Activated naive CD8-positive, alpha-beta T cell treated with anti-CD3 and anti-CD28 coated beads, Interleukin-2, amount 50 U/mL, for 16 hours (primary cell): ENCODE data around the gene THADA.
"Not testable (repeated sequence)": the region's sequence is repeated elsewhere in the genome, so short reads cannot be mapped to it uniquely, and the experiment has no call there.

Source experiments
- DNase-seq: peaks from one replicate; pipeline ENCODE4 v3.0.0-alpha.2; 2020; ENCODE audit warnings: low read depth, low spot score

The THADA gene

DNA sequence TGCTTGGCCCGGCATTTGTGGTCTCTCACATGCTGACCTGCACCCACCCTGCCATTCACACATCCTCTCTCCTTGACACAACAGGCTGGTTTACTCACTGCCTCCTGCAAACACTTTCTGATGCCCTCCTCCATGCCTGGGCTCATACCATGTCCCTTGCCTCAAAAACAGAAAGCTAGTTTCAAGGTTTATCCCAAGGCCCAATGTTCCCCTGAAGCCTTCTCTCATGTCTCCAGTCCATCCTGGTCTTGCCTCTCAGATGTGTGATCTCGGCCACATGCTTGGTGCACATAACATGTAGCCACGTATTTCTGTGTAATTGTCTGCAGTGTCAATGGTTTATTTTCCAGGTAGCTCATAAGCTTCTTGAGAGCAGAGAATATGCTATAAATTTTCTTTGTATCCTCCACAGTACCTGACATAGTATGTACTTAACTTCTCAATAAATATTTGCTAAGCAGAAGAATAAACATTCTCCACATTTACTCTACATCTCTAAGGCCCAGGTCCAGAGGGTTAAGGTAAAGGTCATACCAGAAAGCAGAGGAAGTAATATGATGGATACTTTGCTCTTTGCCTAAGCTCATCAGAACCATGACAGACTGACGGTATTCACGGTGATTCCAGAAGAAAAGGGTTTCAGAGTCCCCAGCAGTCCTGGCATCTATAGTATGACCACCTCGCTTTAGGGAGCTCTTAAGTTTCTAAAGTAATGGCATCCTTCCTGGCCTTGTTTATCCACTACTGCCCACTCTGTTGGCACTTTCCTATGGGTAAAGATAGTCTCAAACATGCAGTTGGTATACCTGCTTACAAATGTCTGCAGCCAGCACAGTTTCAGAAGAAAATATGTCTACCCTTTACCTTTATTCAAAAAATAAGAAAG is 206.0 kb downstream of the THADA start:
- DNase-seq, result no peak

DNA sequence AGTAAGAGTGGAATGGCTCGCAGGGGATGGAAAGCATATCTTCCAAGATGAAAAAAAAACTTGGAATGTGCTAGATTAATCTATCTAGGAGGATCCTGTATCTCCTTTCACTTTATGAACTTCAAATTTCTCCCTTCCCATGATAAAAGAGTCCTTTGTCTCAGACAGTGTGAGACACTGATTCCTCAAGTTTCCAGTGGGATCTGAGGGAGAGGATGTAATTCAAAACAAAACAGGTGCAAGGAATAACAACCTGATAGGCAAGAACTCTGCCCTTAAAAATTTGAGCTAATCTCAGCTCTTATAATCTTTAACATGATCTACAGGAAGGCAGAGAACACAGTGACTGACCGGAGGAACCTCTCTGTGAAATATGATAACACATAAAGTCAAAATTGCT is 207.5 kb downstream of the THADA start:
- DNase-seq, result no peak

DNA sequence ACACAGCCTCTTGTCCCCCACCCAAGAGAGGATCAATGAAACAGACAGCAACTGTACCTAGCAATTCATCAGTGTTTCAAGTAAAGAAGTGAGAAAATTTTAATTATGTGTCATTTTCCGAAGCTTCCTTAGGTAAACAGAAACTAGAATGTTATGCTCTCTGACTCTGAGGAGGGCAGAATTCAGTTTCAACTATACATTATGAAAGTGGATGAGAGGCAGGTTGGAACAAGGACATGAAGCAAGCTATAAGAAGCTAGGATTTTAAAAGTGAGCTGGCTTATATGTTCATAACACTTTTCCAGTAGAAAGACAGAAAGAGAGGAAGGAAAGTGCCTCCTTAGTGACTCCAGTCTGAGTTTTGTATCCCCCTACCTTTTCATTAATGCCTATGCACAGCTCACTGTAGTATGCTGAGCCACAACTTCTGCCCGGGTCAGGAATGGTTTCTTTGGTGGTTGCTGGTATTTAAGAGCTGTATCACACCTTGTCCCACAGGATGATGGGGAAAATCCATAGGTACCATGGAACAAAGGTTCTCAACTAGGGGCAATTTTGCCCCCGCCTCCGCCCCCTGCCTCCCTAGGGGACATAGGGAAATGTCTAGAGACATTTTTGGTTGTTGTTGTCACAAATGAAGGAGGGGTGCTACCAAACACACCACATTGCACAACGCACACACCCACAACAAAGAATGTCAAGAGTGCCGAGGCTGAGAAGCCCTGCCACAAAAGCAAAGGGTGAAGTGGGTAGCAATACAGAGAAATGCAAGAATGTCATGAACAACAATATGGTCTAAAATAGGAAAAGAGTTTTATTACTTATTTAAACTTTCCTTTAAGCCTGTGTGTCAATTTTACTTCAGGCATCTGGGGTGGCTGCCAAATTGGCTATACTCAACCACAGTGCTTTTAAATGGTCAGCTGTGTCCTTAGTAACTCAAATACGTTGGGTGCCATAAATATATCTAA is 208.5 kb downstream of the THADA start:
- DNase-seq, result no peak

DNA sequence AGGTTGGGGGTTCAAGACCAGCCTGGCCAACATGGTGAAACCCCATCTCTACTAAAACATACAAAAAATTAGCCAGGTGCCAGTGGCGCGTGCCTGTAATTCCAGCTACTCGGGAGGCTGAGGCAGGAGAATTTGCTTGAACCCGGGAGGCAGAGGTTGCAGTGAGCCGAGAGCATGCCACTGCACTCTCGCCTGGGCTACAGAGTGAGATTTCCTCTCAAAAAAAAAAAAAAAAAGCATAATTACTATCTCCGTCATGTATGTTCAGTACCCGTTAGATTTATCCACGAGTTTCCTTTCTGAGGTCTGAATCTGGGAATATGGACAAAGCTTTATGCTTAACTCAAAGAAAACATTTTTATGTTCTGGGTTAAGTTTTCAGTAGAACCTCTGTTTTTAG is 209.2 kb downstream of the THADA start:
- DNase-seq, result not testable (repeated sequence)

DNA sequence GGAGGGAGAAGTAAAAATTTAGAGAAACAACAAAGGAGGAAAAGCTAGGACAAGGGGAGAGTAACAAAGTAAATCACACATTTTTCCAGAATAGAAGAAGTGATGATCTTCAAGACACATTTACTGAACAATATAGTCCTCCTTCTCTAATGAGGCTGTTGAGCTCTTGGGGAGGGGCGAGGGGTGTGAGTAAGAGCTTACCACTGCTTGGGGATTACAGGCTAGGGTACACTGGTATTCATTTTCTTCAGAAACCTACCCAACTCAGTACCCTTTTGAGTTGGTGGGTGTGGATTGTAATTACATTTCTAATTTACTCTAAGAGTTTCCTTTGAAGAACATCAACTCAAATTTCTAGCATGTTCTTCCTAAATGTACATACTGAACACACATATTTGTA is 211.7 kb downstream of the THADA start:
- no peak for DNase-seq

DNA sequence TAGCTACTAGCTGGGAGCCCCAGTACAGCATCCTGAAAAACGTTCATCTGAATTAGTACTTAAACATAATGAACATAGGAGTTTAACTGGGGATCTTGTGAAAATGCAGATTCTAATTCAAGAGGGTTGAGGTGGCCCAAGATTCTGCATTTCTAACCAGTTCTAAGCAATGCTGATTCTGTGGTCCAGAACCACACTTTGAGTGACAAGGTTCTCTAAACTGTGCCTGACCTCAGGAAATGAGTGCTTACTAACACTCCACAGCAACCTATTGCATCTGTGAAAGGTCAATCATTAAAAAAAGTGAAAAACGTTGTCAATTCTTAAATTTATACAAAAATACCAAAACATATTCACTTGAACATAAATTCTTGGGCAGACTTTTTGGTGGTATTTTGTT is 212.3 kb downstream of the THADA start:
- DNase-seq, result no peak

DNA sequence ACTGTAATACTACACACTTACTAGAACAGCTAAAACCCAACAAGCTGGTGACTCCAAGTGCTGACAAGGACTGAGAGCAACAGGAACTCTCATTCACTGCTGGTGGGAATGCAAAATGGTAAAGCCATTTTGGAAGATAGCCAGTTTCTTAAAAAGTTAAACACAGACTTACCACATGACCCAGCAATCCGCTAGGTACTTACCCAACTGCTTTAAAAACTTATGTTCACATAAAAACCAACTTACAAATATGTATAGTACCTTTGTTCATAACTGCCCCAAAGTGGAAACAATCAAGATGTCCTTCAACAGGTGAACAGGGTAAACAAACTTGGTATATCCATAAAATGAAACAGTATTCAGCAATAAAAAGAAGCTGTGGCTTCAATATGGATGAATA is 216.3 kb downstream of the THADA start:
- DNase-seq, result no peak

DNA sequence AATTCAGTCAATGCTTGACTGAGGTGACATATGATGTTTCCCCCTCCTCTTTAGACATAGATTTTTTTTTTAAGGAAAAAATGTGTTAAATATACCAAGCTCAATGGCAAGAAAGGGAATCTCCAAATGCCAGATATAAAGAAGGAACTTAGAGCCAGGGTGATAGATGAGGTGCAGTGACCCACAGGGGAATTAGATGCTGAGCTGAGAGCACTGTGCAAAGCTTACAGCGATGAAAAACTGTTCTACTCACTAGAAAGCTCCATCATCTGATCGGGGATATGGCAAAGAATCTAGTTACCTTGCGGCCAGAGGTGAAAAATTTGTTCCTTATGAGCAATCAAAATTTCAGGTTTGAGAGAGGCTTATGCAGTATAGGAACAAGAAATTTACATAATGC is 218.5 kb downstream of the THADA start:
- DNase-seq, result no peak

DNA sequence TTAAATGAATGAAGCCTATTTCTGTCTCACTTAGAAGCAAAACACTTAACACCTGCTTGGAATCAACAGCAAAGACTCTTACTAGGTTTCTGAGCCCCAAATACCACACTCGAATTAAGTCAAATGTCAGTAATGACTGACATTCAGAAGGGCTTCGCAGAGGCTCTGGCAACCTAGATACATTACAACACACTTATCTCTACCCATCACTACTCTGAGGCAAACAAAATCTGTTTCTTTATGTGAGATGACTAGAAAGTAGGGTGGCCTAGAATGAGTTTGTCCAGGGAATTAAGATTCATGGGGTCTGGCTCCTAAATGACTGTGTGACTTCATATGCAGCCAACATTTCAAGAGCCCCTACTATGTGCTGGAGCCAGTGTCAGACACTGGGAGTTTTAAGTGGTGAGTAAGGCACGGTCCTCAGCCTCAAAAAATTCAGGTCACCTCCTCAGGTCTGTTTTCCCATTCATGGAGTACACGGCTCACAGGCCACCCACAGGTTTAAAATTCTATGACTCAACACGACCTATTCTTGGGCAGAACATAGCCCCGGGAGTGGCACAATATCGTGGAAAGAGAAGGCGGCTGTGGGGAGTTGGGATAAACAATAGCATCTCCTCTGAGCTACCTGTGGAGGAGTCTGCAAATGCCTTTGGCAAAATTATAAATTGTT is 219.2 kb downstream of the THADA start:
- no peak for DNase-seq

DNA sequence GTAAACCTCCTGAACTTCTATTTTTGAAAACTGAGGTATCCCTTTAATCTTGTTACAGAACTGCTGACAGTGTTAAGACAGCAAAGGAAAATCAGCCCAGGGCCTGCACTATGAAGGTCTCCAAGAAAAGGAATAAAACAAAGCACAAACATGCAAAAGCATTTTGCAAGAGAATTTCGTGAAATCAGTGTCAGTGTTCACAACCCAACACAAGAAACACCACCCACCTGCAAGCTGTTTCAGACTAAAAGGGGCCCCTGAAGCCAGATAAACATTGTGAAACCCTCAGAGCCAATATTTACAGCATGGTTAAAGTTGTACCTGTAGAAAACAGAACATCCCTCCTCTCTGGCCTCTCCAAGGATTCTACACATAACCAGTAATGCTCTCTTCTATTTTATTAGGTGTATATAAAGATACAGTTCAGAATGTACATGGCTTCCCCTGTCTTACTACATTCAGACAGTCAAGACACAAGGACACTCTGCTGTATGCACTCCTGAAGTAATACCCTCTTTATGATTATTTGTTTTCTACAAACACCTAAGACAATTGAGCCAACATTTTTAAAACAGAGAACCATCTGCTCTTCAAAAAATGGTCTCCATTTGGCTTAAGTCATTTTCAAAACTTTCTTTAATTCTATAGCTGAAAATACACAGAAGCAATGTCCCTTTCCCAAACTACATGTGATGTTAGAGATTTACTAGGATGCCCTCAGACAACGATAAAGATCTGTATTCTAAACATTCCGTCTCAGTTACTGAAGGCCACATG is 219.9 kb downstream of the THADA start:
- DNase-seq, result no peak

DNA sequence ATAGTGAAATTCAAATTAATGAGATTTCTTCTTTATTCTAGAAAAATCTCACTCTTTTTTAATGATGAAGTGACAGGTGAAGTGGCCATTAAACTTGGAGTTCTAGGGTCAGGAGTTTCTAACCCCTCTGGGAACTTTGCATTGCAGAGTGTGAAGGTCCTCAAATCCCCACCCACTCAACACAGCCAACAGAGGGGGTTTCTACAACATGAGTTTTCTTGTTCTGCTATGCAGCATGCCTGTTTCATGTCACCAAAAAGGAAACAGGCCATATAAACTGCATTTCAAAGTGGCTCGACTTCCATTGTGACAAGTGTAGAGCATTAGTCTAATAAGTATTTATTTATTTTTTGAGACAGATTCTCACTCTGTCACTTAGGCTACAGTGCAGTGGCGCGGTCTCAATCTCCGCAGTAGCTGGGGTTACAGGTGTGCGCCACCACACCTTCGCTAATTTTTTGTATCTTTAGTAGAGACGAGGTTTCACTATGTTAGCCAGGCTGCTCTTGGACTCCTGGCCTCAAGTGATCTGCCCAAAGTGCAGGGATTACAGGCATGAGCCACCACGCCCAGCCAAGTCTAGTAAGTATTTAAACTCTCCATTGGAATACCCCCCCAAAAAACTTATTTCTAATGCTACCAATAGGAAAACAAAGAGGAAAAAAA is 223.3 kb downstream of the THADA start:
- DNase-seq, result no peak

DNA sequence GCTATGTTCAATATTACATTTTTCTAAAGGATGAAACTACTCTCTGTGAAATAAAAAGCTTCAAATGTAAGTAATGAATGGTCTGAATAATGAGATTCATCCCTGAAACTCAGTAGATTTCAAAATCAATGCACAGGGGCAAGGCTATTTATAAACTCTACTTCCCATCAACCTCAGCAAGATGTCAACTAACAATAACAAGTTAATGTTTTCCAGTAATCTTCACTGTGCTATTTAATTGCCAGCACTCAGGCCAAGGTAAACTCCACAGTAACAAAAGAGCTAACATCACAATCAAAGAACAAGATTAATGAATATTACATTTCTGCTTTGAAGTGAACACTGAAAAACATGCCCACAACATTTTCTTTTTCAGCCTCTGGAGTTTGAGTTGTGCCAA is 225.1 kb downstream of the THADA start:
- DNase-seq, result no peak

DNA sequence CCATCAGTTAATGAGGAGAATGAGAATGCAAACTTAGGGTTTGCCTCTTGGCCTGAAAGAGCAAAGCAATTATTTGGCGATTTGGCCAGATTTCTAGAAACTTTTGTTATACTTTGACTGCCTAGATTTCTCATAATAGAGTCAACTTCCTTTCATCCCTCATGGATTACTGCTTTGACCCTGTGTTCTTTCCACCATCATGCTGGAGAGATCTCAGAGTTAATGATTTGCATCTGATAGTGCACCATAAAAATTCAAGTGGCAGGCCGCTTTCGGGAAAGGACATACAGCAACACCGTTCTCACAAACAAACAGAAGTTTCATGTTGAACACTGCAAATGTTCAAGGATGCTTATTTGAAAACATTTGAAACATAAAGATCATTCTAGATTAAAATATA is 225.7 kb downstream of the THADA start:
- DNase-seq, result no peak

DNA sequence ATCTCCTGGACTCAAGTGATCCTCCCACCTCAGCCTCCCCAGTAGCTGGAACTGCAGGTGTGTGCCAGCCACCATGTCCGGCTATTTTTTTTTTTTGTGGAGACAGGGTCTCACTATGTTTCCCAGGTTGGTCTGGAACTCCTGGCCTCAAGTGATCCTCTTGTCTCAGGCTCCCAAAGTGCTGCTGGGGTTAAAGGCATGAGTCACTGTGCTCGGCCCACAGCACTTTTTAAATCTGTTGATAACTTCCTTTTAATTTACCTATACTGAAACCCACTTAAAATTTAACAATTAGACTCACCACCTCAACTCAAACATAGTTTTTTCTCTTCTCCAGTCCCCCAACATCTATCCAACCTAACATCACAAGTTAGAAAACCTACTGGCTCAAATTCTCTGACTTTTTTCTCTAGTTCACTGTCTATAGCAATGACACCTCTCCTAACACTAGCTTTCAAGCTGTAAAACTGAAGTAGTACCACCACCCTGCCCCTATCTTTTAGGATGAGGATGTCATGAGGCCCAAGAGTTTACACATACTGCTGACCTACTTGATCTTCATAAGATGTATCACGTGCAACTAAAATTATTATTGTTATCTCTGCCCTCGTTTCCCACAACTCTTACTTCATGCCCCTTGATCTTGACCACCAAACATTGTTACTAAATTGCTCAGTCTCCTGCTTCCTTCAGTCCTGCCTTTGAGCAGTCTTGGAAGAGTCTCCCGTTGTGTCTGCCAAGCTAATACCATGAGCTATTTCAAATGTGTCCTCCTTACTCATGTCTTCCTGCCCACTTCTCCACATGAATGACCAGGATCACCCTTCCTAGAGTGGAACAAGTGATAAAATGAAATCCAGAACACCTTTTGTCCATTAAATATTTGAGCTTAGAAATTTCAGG is 227.1 kb downstream of the THADA start:
- DNase-seq, result no peak

DNA sequence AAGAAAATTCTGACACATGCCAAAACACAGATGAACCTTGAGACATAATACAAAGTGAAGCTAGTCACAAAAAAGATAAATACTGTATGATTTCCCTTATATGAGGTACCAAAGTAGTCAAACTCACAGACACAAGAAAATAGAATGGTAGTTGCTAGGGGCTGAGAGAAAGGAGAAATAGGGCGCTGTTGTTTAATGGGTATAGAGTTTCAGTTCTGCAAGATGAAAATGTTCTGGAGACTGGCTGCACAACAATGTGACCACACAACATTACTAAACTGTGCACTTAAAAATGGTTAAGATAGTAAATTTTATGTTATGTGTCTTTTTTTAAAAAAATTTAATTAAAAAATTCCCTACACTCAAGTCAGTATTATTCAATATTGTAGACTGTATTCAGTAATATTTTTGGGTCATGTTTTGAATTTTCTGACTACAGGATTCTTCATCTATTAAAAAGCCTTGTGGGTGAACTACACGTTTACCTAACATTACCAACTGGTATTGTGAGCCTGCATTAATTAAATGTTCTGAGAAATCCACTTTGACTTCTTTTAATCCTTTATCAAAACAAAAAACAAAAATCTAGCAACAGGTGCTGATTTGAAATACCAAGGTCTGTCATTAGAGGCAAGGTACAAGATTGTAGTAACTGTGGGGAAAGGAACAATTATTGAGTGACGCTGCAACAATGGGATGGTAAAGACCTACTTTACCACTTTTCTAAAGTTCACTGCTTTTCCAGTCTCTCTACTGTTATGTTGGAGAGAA is 228.6 kb downstream of the THADA start:
- DNase-seq, result no peak

DNA sequence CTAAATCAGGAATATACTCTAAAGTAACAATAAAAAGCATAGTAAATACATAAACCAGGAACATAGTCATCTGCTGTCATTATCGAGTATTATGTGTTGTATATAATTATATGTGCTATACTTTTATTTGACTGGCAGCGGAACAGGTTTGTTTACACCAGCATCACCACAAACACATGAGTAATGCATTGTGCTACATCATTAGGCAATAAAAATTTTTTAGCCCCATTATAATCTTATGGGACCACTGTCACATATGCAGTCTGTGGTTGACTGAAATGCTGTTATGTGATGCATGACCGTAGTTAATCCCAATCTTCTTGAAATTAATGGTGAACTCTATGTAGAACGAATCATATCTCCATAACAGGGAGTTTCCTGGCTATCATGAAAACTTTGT is 232.7 kb downstream of the THADA start:
- no peak for DNase-seq

DNA sequence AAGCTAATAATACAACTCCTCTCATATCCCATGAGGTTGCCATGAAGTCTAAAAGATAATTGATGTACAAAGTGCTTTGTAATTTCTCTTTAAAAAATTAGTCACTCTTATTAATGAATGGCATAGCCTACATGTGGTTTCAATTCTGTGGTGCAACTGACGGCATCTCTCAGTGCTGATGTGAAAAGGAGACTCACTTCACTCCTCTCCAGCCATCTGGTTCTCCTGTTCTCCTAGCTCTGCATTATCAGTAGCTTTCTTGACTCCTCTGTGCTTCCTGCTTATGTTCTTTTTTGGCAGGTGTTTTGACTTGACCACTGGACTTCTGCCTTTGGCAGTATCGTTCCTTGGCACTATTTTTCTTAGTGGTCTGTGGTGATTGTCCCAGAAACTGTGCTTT is 234.6 kb downstream of the THADA start:
- DNase-seq, result no peak

DNA sequence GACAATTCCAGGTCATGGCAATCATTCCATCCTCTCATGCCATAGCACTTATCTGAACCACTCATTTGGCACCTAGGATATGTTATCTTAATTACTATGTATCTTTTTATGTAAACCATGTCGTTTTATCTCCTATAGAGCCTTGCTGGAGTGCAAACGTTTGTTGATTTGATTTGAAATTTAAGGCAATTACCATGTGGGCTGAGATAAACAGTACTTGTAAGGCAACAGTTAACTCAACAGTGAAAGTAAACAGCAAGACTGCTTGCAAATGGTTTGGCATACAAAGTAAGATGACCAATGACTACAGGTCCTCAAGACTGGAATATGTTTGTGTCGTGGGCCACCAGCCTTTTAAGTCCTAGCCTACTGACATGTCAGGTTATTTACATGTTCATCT is 235.7 kb downstream of the THADA start:
- DNase-seq, result no peak
